Midbrain (tissue), 1 donor: Measurements from ENCODE around the gene PRKAR1B.
A peak's percentile ranks its signal among the peaks of the same experiment; 100 is the strongest.

Source experiments
- DNase-seq: peaks from one replicate; lab custom pipeline; 2025; lab: John Stamatoyannopoulos, UW

Gene PRKAR1B

GRCh38 chr7:739983-740942 lies 13.2 kb upstream of the PRKAR1B start:
- no peak for DNase-seq

GRCh38 chr7:739455-739982 lies 12.4 kb upstream of the PRKAR1B start:
- DNase-seq: no peak

GRCh38 chr7:738723-739454 lies 11.8 kb upstream of the PRKAR1B start:
- DNase-seq: no peak

- no peak for DNase-seq
These were observed 11.2 kb upstream of the PRKAR1B start for GRCh38 chr7:738241-738640.

GRCh38 chr7:734808-735207 lies 7.7 kb upstream of the PRKAR1B start:
- no peak for DNase-seq

- no peak for DNase-seq
These were observed 7.1 kb upstream of the PRKAR1B start for GRCh38 chr7:734214-734613.

GRCh38 chr7:732556-732955 lies 5.5 kb upstream of the PRKAR1B start:
- no peak for DNase-seq

GRCh38 chr7:732094-732541 lies 5.0 kb upstream of the PRKAR1B start:
- no peak for DNase-seq

GRCh38 chr7:731440-732085 lies 4.5 kb upstream of the PRKAR1B start:
- DNase-seq: no peak

GRCh38 chr7:730501-731439 lies 3.7 kb upstream of the PRKAR1B start:
- DNase-seq: no peak

GRCh38 chr7:729140-730000 lies 2.3 kb upstream of the PRKAR1B start:
- DNase-seq: no peak

GRCh38 chr7:728602-729001 lies 1.5 kb upstream of the PRKAR1B start:
- DNase-seq: no peak

GRCh38 chr7:727806-728460 lies 852 bp upstream of the PRKAR1B start:
- no peak for DNase-seq

GRCh38 chr7:726854-727103 lies 302 bp downstream of the PRKAR1B start:
- no peak for DNase-seq

GRCh38 chr7:726084-726853 lies 812 bp downstream of the PRKAR1B start, which contains the start of gene DNAAF5:
Gene DNAAF5, plus strand, starts transcription at chr7:726699. Its CDS starts 22 bp downstream, at chr7:726721.
- peak; percentile 91 for DNase-seq

- no peak for DNase-seq
These were observed 1.7 kb downstream of the PRKAR1B start for GRCh38 chr7:725223-726005.

GRCh38 chr7:724298-724697 lies 2.8 kb downstream of the PRKAR1B start:
- no peak for DNase-seq

- no peak for DNase-seq
These were observed 3.5 kb downstream of the PRKAR1B start for GRCh38 chr7:723541-723940.
